ENCODE data around the gene CNTNAP2.

DNA sequence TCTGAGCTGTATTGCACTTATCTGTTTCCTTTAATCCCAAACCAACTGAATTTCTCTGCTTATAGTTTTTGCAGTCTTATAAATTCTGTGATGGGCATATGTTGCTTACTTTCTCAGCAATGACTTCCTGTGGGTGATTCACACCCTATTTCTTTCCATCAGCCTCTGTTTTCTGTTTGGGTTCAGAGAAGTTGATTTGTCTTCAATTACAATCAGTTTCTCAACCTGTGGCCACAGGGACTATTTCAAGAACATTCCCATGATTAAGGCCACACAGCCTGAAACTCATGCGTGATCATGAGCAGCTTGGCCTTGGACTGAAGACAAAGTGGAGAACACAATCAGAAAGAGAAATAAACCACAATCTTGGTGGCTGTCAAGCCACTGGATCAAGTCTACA lies 1299.4 kb downstream of the CNTNAP2 start:
- TF ChIP-seq CTCF (IDR thresholded peaks at IDR 0.05) (no peak), POLR2A (IDR thresholded peaks at IDR 0.05) (no peak)

All from uterus (tissue), 2 donors.